SJCRH30 (cell line): ENCODE data around the gene PGAP3. TPM values are rescaled to one million over a fixed set of nuclear protein-coding genes. Genes with fewer than 3 reads are reported as not detected.
A peak's percentile ranks its signal among the peaks of the same experiment; 100 is the strongest.

Experiments used
- DNase-seq, 2 experiments: peaks; one replicate each; pipeline ENCODE4 v3.0.0-alpha.2; 2015 to 2020
- H3K27ac ChIP-seq: fragments of 250-450 bp; sonication (Bioruptor Pico); 2 replicates; pipeline ENCODE4 v1.5.1; 2020; ENCODE audit warnings: mild to moderate bottlenecking, moderate library complexity
- H3K27me3 ChIP-seq: fragments of 250-450 bp; sonication (Bioruptor Pico); 2 replicates; pipeline ENCODE4 v1.5.1; 2020; ENCODE audit warnings: mild to moderate bottlenecking, moderate library complexity
- H3K36me3 ChIP-seq: fragments of 250-450 bp; sonication (Bioruptor Pico); 2 replicates; pipeline ENCODE4 v1.5.1; 2020; ENCODE audit warnings: mild to moderate bottlenecking, moderate library complexity
- H3K4me1 ChIP-seq: fragments of 250-450 bp; sonication (Bioruptor Pico); 2 replicates; pipeline ENCODE4 v1.5.1; 2020; ENCODE audit warnings: mild to moderate bottlenecking, moderate library complexity
- H3K4me3 ChIP-seq: fragments of 250-450 bp; sonication (Bioruptor Pico); 2 replicates; pipeline ENCODE4 v1.5.1; 2020; ENCODE audit warnings: mild to moderate bottlenecking, moderate library complexity
- H3K9me3 ChIP-seq: fragments of 250-450 bp; sonication (Bioruptor Pico); replicated peaks from 2 replicates; pipeline ENCODE4 v1.5.1; 2020; ENCODE audit warnings: mild to moderate bottlenecking, moderate library complexity
- total RNA-seq: library from RNA; depleted of rRNA; stranded (reverse); fragments of >200 nt; shearing (Covaris generic); gene quantifications from 2 replicates; pipeline ENCODE4 v1.2.3, GENCODE V29; 2014

PGAP3 gene
- total RNA-seq, 1 experiment from 2014 or later, result 3.1 TPM

- no peak for DNase-seq
- Histone ChIP-seq H3K4me1 (peaks cover 5% of the 10 kb centered on the region; the same call in 1 of the 2 replicates), H3K4me3 (peak overlapping the region; percentile 65), H3K27ac (no peak overlapping the region), H3K9me3 (no peaks in the 10 kb centered on the region), H3K27me3 (no peaks in the 10 kb centered on the region), H3K36me3 (no peaks in the 10 kb centered on the region)
Observed at GRCh38 chr17:39688945-39689344, 1.1 kb upstream of the PGAP3 start.

GRCh38 chr17:39688475-39688835, 598 bp upstream of the PGAP3 start:
- H3K27ac ChIP-seq, result peak overlapping the region; percentile 72
- H3K4me1 ChIP-seq, result peaks cover 5% of the 10 kb centered on the region; the same call in 1 of the 2 replicates
- no peaks in the 10 kb centered on the region for H3K36me3 ChIP-seq
- no peaks in the 10 kb centered on the region for H3K9me3 ChIP-seq
- peak overlapping the region; percentile 65 for H3K4me3 ChIP-seq
- no peaks in the 10 kb centered on the region for H3K27me3 ChIP-seq
- DNase-seq, result no peak

GRCh38 chr17:39687101-39687545, 734 bp downstream of the PGAP3 start:
- H3K27ac ChIP-seq, result peak overlapping the region; percentile 72

GRCh38 chr17:39684369-39685192, 3.3 kb downstream of the PGAP3 start:
- Histone ChIP-seq H3K36me3 (no peaks in the 10 kb centered on the region), H3K9me3 (no peaks in the 10 kb centered on the region), H3K27me3 (no peaks in the 10 kb centered on the region), H3K27ac (no peak overlapping the region), H3K4me3 (no peak overlapping the region), H3K4me1 (peaks cover 6% of the 10 kb centered on the region)
- no peak for DNase-seq

More at GRCh38 chr17:39687101-39687545, 734 bp downstream of the PGAP3 start:
- Histone ChIP-seq H3K4me1 (peaks cover 5% of the 10 kb centered on the region; the same call in 1 of the 2 replicates), H3K36me3 (no peaks in the 10 kb centered on the region), H3K4me3 (peak overlapping the region; percentile 65), H3K9me3 (no peaks in the 10 kb centered on the region), H3K27me3 (no peaks in the 10 kb centered on the region)
- no peak for DNase-seq

- Histone ChIP-seq H3K36me3 (no peaks in the 10 kb centered on the region), H3K4me1 (peaks cover 18% of the 10 kb centered on the region), H3K9me3 (no peaks in the 10 kb centered on the region), H3K4me3 (no peak overlapping the region), H3K27ac (no peak overlapping the region), H3K27me3 (no peaks in the 10 kb centered on the region)
- DNase-seq, result no peak
Observed at GRCh38 chr17:39683295-39683939, 4.4 kb downstream of the PGAP3 start.

- H3K27me3 ChIP-seq, result no peaks in the 10 kb centered on the region
- H3K9me3 ChIP-seq, result no peaks in the 10 kb centered on the region
- H3K4me1 ChIP-seq, result peaks cover 34% of the 10 kb centered on the region
- DNase-seq, result no peak
- H3K4me3 ChIP-seq, result no peak overlapping the region
- H3K36me3 ChIP-seq, result no peaks in the 10 kb centered on the region
- no peak overlapping the region; the same call in 1 of the 2 replicates for H3K27ac ChIP-seq
Observed at GRCh38 chr17:39679521-39680192, 8.2 kb downstream of the PGAP3 start.

GRCh38 chr17:39678340-39679116, 9.3 kb downstream of the PGAP3 start:
- Histone ChIP-seq H3K27ac (no peak overlapping the region), H3K36me3 (no peaks in the 10 kb centered on the region), H3K9me3 (no peaks in the 10 kb centered on the region), H3K27me3 (no peaks in the 10 kb centered on the region), H3K4me1 (peaks cover 34% of the 10 kb centered on the region), H3K4me3 (no peak overlapping the region)
- DNase-seq, result no peak

GRCh38 chr17:39677542-39678339, 10.1 kb downstream of the PGAP3 start:
- H3K4me3 ChIP-seq, result no peak overlapping the region
- no peaks in the 10 kb centered on the region for H3K36me3 ChIP-seq
- H3K27me3 ChIP-seq, result no peaks in the 10 kb centered on the region
- H3K4me1 ChIP-seq, result peaks cover 34% of the 10 kb centered on the region
- H3K9me3 ChIP-seq, result no peaks in the 10 kb centered on the region
- peak; percentile 85 to 89 for DNase-seq
- no peak overlapping the region for H3K27ac ChIP-seq

GRCh38 chr17:39677072-39677471, 10.8 kb downstream of the PGAP3 start:
- H3K27ac ChIP-seq, result no peak overlapping the region

GRCh38 chr17:39676198-39676819, 11.5 kb downstream of the PGAP3 start:
- no peak for DNase-seq

More at GRCh38 chr17:39677072-39677471, 10.8 kb downstream of the PGAP3 start:
- DNase-seq, result no peak
- H3K4me3 ChIP-seq, result no peak overlapping the region
- H3K9me3 ChIP-seq, result no peaks in the 10 kb centered on the region
- peaks cover 34% of the 10 kb centered on the region for H3K4me1 ChIP-seq
- H3K36me3 ChIP-seq, result no peaks in the 10 kb centered on the region
- no peaks in the 10 kb centered on the region for H3K27me3 ChIP-seq

GRCh38 chr17:39675390-39676082, 12.3 kb downstream of the PGAP3 start:
- Histone ChIP-seq H3K9me3 (no peaks in the 10 kb centered on the region), H3K27ac (no peak overlapping the region), H3K4me3 (no peak overlapping the region), H3K27me3 (no peaks in the 10 kb centered on the region), H3K36me3 (no peaks in the 10 kb centered on the region), H3K4me1 (peaks cover 34% of the 10 kb centered on the region)
- no peak for DNase-seq

More at GRCh38 chr17:39676198-39676819, 11.5 kb downstream of the PGAP3 start:
- no peaks in the 10 kb centered on the region for H3K27me3 ChIP-seq
- no peak overlapping the region for H3K27ac ChIP-seq
- no peaks in the 10 kb centered on the region for H3K9me3 ChIP-seq
- H3K36me3 ChIP-seq, result no peaks in the 10 kb centered on the region
- H3K4me3 ChIP-seq, result no peak overlapping the region
- peaks cover 34% of the 10 kb centered on the region for H3K4me1 ChIP-seq

GRCh38 chr17:39674702-39675389, 13.0 kb downstream of the PGAP3 start:
- DNase-seq, result peak; percentile 52 to 66
- no peaks in the 10 kb centered on the region for H3K27me3 ChIP-seq
- H3K27ac ChIP-seq, result no peak overlapping the region

More at GRCh38 chr17:39674702-39675389, 13.0 kb downstream of the PGAP3 start:
- Histone ChIP-seq H3K4me3 (no peak overlapping the region), H3K9me3 (no peaks in the 10 kb centered on the region), H3K4me1 (peaks cover 34% of the 10 kb centered on the region), H3K36me3 (no peaks in the 10 kb centered on the region)
